K562 (cell line): ENCODE measurements around the gene ZBTB20. TPM values are rescaled to one million over a fixed set of nuclear protein-coding genes. Genes with fewer than 3 reads are reported as not detected.

ENCODE experiments used
- ATAC-seq: fragments of 200-7000 bp; cut with Tn5 transposase; 3 replicates; pipeline ENCODE4 v1.9.1; 2020; ENCODE audit warnings: moderate library complexity
- BruUV-seq: library from RNA; stranded (reverse); fragments of 400-500 nt; replicated peaks from 2 replicates; lab custom pipeline; 2021; lab: Mats Ljungman, UMichigan
- CTCF ChIA-PET: fragments of 300-600 bp; formaldehyde crosslinking; extraction: SDS; loops from one replicate; lab custom pipeline; 2021; ENCODE audit warnings: low intra/inter-chr PET ratio; lab: Yijun Ruan, JAX
- POLR2A ChIA-PET: fragments of 300-600, 350-650 bp; sonication (Branson Sonifier 250); formaldehyde crosslinking; extraction: SDS; loops from one replicate; lab custom pipeline; 2021; ENCODE audit warnings: antibody characterized with exemption, inconsistent platforms; lab: Yijun Ruan, JAX
- DNase-seq, 4 experiments: peaks; one replicate each; pipeline versions ENCODE4 v3.0.0 to v3.0.0-alpha.2; 2011 to 2018; ENCODE audit warnings: low spot score in 3 of 4, mixed read lengths in 3 of 4; ENCODE audit errors: extremely low read depth in 1 of 4
- FAIRE-seq: peaks from 2 replicates; lab custom pipeline; 2011; peaks lifted over from hg19 to GRCh38; lab: Jason Lieb, UNC
- H2AFZ ChIP-seq: 2 replicates; pipeline ENCODE4 v1.6.0; 2011; ENCODE audit warnings: low read depth, low read length, control low read depth, inconsistent platforms
- H3K27ac ChIP-seq: fragments of 200-600 bp; 3 replicates; pipeline ENCODE4 v1.8.0; 2011; ENCODE audit warnings: low read depth, mild to moderate bottlenecking, control low read depth, inconsistent platforms, low read length, moderate library complexity, mixed read lengths; ENCODE audit errors: extremely low read depth
- H3K27me3 ChIP-seq, 2 experiments: fragments of 300-600 bp in 1 of 2; 2 replicates in 1 of 2; 3 replicates in 1 of 2; pipeline versions ENCODE4 v1.6.0 to v1.8.0; 2011; ENCODE audit warnings: inconsistent platforms in 2 of 2, low read length in 2 of 2, mild to moderate bottlenecking in 1 of 2, mixed read lengths in 1 of 2, moderate library complexity in 1 of 2; ENCODE audit not compliant: control insufficient read depth in 2 of 2, insufficient read depth in 2 of 2
- H3K36me3 ChIP-seq: fragments of 300-600 bp; 3 replicates; pipeline ENCODE4 v1.8.0; 2011; ENCODE audit warnings: mild to moderate bottlenecking, low read length, inconsistent platforms; ENCODE audit not compliant: control insufficient read depth, insufficient read depth
- H3K4me1 ChIP-seq, 2 experiments: fragments of 200-600 bp in 1 of 2; replicated peaks in 1 of 2; 2 replicates in 1 of 2; 3 replicates in 1 of 2; pipeline versions ENCODE4 v1.5.1 to v1.8.0; 2011; ENCODE audit warnings: inconsistent platforms in 2 of 2, low read length in 2 of 2, mild to moderate bottlenecking in 1 of 2, mixed read lengths in 1 of 2, moderate library complexity in 1 of 2; ENCODE audit not compliant: control insufficient read depth in 2 of 2, insufficient read depth in 2 of 2
- H3K4me2 ChIP-seq: 2 replicates; pipeline ENCODE4 v1.6.1; 2011; ENCODE audit warnings: low read length, control low read depth, inconsistent platforms, mixed read lengths; ENCODE audit not compliant: insufficient read depth
- H3K4me3 ChIP-seq: fragments of 200-600 bp; sonication (generic), shearing (Covaris generic); 2 replicates; pipeline ENCODE4 v1.5.1; 2016; ENCODE audit warnings: control low read depth, inconsistent platforms
- H3K79me2 ChIP-seq: fragments of 200-600 bp; 3 replicates; pipeline ENCODE4 v1.8.0; 2011; ENCODE audit warnings: low read length, inconsistent platforms; ENCODE audit not compliant: control insufficient read depth, insufficient read depth
- H3K9ac ChIP-seq, 2 experiments: 2 replicates each; pipeline versions ENCODE4 v1.6.0 to v1.6.1; 2011; ENCODE audit warnings: low read depth in 2 of 2, low read length in 2 of 2, control low read depth in 1 of 2, inconsistent platforms in 1 of 2, mild to moderate bottlenecking in 1 of 2, mixed read lengths in 1 of 2; ENCODE audit not compliant: insufficient read depth in 1 of 2
- H3K9me1 ChIP-seq: one replicate; pipeline ENCODE4 v1.6.0; 2011; ENCODE audit warnings: inconsistent platforms, mild to moderate bottlenecking, low read length, moderate library complexity; ENCODE audit not compliant: control insufficient read depth, insufficient read depth
- H3K9me3 ChIP-seq: replicated peaks from 2 replicates; pipeline ENCODE4 v1.5.1; 2011; ENCODE audit warnings: low read depth, low read length, inconsistent platforms; ENCODE audit not compliant: control insufficient read depth, insufficient read depth
- H4K20me1 ChIP-seq: replicated peaks from 2 replicates; pipeline ENCODE4 v1.6.1; 2011; ENCODE audit warnings: low read length, inconsistent platforms, mixed read lengths; ENCODE audit not compliant: control insufficient read depth, insufficient read depth
- DDX20 ChIP-seq: fragments of 450-650 bp; IDR thresholded peaks from 2 replicates; pipeline ENCODE4 v1.6.1; 2016; ENCODE audit warnings: missing genetic modification characterization, low read depth, mild to moderate bottlenecking, missing compliant biosample characterization, moderate library complexity
- ETS2 ChIP-seq: IDR thresholded peaks from 2 replicates; pipeline ENCODE4 v1.6.1; 2016; ENCODE audit warnings: borderline replicate concordance, missing genetic modification characterization, mild to moderate bottlenecking, moderate library complexity, missing compliant biosample characterization; ENCODE audit not compliant: poor library complexity, severe bottlenecking
- HEY1 ChIP-seq: fragments of 250-450 bp; sonication (Bioruptor Pico); IDR thresholded peaks from 2 replicates; pipeline ENCODE4 v1.5.0; 2020; ENCODE audit warnings: mild to moderate bottlenecking, moderate library complexity, borderline replicate concordance
- NFIX ChIP-seq: fragments of 250-450 bp; sonication (Bioruptor Pico); IDR thresholded peaks from 2 replicates; pipeline ENCODE4 v1.4.0; 2020; ENCODE audit warnings: low read depth, mild to moderate bottlenecking, moderate library complexity
- PURB ChIP-seq: sonication (generic); formaldehyde crosslinking; IDR thresholded peaks from 2 replicates; pipeline ENCODE4 v1.9.0; 2021; ENCODE audit warnings: low read depth, mild to moderate bottlenecking, missing genetic modification reagents
- RFX7 ChIP-seq: fragments of 250-450 bp; sonication (Bioruptor Pico); IDR thresholded peaks from 2 replicates; pipeline ENCODE4 v1.5.1; 2021; ENCODE audit warnings: mild to moderate bottlenecking
- ZFP1 ChIP-seq: fragments of 450-650 bp; formaldehyde crosslinking; IDR thresholded peaks from 2 replicates; pipeline ENCODE4 v1.4.0; 2020; ENCODE audit warnings: mild to moderate bottlenecking, mixed read lengths
- ZNF175 ChIP-seq: fragments of 200-800 bp; sonication (Bioruptor generic); IDR thresholded peaks from 2 replicates; pipeline ENCODE4 v1.6.1; 2016; ENCODE audit warnings: low read depth, mild to moderate bottlenecking, missing genetic modification characterization, missing compliant biosample characterization
- WGBS: fragments of 100-300 bp; shearing (Covaris generic); methylation state at CpG from one replicate; pipeline ENCODE4 v1.1.6; 2016; ENCODE audit warnings: low coverage, mixed read lengths; ENCODE audit not compliant: insufficient coverage; ENCODE audit errors: missing lambda C conversion rate; 5-methylcytosine and 5-hydroxymethylcytosine counted together
- in situ Hi-C: fragments of 300-500 bp; cut with MboI; formaldehyde crosslinking; loops from 4 replicates; pipeline ENCODE4 v1.15.0; 2018; ENCODE audit warnings: inconsistent platforms, mixed read lengths
- intact Hi-C: fragments of 100-400 bp; cut with micrococcal nuclease; formaldehyde crosslinking; loops from 2 replicates; pipeline ENCODE4 v1.14.2; 2022
- polyA plus RNA-seq, 8 experiments: library from polyadenylated mRNA; depleted of rRNA in 4 of 8; stranded (reverse) in 5 of 8; unstranded in 3 of 8; fragments of >200 nt; fragmentation: Nextera tagmentation in 2 of 8; fragmentation: Illumina TruSeq in 1 of 8; extraction: Ambion mirVana in 2 of 8; extraction: Trizol in 1 of 8; gene quantifications; 2 replicates each; pipeline versions ENCODE4 v1.2.1 to v1.2.3, GENCODE V29; 2011 to 2014; ENCODE audit warnings: inconsistent platforms in 1 of 8, missing spikeins in 1 of 8
- total RNA-seq, 7 experiments: library from RNA; depleted of rRNA in 6 of 7; stranded (reverse); fragments of >200 nt in 6 of 7; fragmentation: Illumina TruSeq in 2 of 7; extraction: Trizol in 2 of 7; gene quantifications; 2 replicates each; pipeline versions ENCODE4 v1.2.1 to v1.2.3, GENCODE V29; 2011 to 2021; ENCODE audit warnings: low replicate concordance in 1 of 7
- TF ChIP-seq, protein P1 (sequence below), 2 experiments: fragments of 450-650 bp; IDR thresholded peaks; 2 replicates each; pipeline ENCODE4 v1.6.1; 2018; ENCODE audit warnings: mild to moderate bottlenecking in 2 of 2, low read depth in 1 of 2; ENCODE audit not compliant: partially characterized antibody in 2 of 2
- TF ChIP-seq, protein P2 (sequence below), 3 experiments: fragments of 200-800 bp in 1 of 3; sonication (Bioruptor generic) in 1 of 3; sonication (generic) in 1 of 3; formaldehyde crosslinking in 1 of 3; IDR thresholded peaks; 2 replicates each; pipeline versions ENCODE4 v1.6.1 to v1.8.0; 2016 to 2022; ENCODE audit warnings: mild to moderate bottlenecking in 2 of 3, missing compliant biosample characterization in 2 of 3, missing genetic modification characterization in 2 of 3, missing genetic modification reagents in 1 of 3

The ZBTB20 gene
- total and polyA plus RNA-seq, 9 of the 15 experiments (the other 6 are each of a cell fraction or from before 2014, with no cell fraction given): 0.17 to 1.7 (median 0.45) TPM

DNA sequence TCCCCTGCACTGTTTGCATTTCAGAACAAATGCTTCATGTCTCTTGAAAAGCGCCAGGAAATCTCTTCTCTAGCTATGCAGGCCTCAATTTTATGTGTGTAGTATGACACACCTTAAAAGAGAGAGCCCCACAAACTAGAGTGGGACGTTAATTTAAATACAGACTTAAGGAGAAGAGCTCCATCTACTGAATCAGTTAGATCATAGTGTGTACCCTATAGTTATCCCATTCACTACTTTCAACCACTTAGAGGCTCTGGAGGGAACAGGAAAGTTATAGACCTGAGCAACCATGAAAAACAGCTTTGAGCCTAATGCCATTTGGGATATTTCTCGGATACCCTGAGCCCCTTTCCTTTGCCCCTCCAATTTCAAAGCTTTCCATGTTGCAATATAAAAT is 699.5 kb downstream of the ZBTB20 start:
- Histone ChIP-seq H3K4me3 (no peak overlapping the region), H3K9me3 (no peaks in the 10 kb centered on the region), H3K36me3 (no peaks in the 10 kb centered on the region), H3K4me2 (no peak overlapping the region), H3K9ac (no peak overlapping the region), H4K20me1 (no peaks in the 10 kb centered on the region), H3K79me2 (no peaks in the 10 kb centered on the region), H2AFZ (no peak overlapping the region), H3K9me1 (no peaks in the 10 kb centered on the region), H3K27me3 (no peaks in the 10 kb centered on the region), H3K27ac (no peak overlapping the region), H3K4me1 (no peaks in the 10 kb centered on the region)
- DNase-seq (no peak), FAIRE-seq (no peak), ATAC-seq (no peak)
- in situ Hi-C loops: no loop called here
- POLR2A ChIA-PET: no interaction called here
- CTCF ChIA-PET: no interaction called here
- BruUV-seq: no TSS peak
- 0% methylated on average over 3 of the region's 3 CpGs for WGBS
- intact Hi-C loops: no loop called here
- no peak for TF ChIP-seq PURB (CRISPR knock-in tag)
- TF ChIP-seq DDX20 (tag): no peak
- no peak for TF ChIP-seq ZFP1 (CRISPR knock-in tag)
- no peak for TF ChIP-seq RFX7 (CRISPR knock-in tag)
- no peak for TF ChIP-seq ZNF175
- no peak for TF ChIP-seq HEY1 (CRISPR knock-in tag)

DNA sequence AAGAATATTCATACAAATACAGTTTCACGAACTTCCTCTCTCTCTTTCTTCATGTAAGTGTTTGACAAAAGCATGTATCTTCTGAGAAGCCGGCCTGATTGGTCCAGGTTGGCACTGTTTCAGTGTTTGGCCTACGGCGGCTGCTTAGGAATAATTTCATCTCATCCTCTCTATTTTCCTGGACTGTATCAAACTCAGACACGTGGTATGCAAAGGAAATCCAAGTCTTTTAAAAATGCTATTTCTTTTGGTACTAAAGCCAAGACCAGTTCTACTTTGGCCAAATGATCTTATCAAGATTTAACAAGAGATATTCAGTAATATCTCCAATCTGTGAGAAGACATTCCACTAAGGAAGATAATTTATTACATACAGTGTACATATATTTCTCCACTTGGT is 700.5 kb downstream of the ZBTB20 start:
- WGBS: 9% methylated on average over 5 of the region's 5 CpGs
- ChIA-PET POLR2A (no interaction called here), CTCF (no interaction called here)
- H3K4me2 ChIP-seq: no peak overlapping the region
- H4K20me1 ChIP-seq: no peaks in the 10 kb centered on the region
- H2AFZ ChIP-seq: no peak overlapping the region
- no peaks in the 10 kb centered on the region for H3K79me2 ChIP-seq
- DNase-seq (no peak), FAIRE-seq (no peak), ATAC-seq (no peak)
- no peaks in the 10 kb centered on the region for H3K27me3 ChIP-seq
- no peak overlapping the region for H3K27ac ChIP-seq
- no peaks in the 10 kb centered on the region for H3K9me1 ChIP-seq
- no peaks in the 10 kb centered on the region for H3K9me3 ChIP-seq
- H3K36me3 ChIP-seq: no peaks in the 10 kb centered on the region
- in situ Hi-C loops (no loop called here), intact Hi-C loops (no loop called here)
- H3K4me1 ChIP-seq: no peaks in the 10 kb centered on the region
- H3K4me3 ChIP-seq: no peak overlapping the region
- no peak overlapping the region for H3K9ac ChIP-seq
- BruUV-seq: no TSS peak
- TF ChIP-seq NFIX: no peak
- TF ChIP-seq, protein P1, sequence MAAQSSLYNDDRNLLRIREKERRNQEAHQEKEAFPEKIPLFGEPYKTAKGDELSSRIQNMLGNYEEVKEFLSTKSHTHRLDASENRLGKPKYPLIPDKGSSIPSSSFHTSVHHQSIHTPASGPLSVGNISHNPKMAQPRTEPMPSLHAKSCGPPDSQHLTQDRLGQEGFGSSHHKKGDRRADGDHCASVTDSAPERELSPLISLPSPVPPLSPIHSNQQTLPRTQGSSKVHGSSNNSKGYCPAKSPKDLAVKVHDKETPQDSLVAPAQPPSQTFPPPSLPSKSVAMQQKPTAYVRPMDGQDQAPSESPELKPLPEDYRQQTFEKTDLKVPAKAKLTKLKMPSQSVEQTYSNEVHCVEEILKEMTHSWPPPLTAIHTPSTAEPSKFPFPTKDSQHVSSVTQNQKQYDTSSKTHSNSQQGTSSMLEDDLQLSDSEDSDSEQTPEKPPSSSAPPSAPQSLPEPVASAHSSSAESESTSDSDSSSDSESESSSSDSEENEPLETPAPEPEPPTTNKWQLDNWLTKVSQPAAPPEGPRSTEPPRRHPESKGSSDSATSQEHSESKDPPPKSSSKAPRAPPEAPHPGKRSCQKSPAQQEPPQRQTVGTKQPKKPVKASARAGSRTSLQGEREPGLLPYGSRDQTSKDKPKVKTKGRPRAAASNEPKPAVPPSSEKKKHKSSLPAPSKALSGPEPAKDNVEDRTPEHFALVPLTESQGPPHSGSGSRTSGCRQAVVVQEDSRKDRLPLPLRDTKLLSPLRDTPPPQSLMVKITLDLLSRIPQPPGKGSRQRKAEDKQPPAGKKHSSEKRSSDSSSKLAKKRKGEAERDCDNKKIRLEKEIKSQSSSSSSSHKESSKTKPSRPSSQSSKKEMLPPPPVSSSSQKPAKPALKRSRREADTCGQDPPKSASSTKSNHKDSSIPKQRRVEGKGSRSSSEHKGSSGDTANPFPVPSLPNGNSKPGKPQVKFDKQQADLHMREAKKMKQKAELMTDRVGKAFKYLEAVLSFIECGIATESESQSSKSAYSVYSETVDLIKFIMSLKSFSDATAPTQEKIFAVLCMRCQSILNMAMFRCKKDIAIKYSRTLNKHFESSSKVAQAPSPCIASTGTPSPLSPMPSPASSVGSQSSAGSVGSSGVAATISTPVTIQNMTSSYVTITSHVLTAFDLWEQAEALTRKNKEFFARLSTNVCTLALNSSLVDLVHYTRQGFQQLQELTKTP (IDR thresholded peaks at IDR 0.05; ENCODE audit: low read depth in 1 of 2, partially characterized antibody in 2 of 2): no peak
- TF ChIP-seq, protein P2, sequence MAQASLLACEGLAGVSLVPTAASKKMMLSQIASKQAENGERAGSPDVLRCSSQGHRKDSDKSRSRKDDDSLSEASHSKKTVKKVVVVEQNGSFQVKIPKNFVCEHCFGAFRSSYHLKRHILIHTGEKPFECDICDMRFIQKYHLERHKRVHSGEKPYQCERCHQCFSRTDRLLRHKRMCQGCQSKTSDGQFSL (CRISPR knock-in tag; IDR thresholded peaks at IDR 0.05): no peak
- TF ChIP-seq, protein P2 (tag; IDR thresholded peaks at IDR 0.05): no peak
- no peak for TF ChIP-seq ETS2
